HG03460 (cell line): ENCODE data around the gene PDLIM3.
"Not testable (repeated sequence)": the region's sequence is repeated elsewhere in the genome, so short reads cannot be mapped to it uniquely, and the experiment has no call there.

ENCODE experiments used
- ATAC-seq: cut with Tn5 transposase; IDR thresholded peaks from one replicate; pipeline ENCODE4 v1.9.1; 2021; ENCODE audit not compliant: unreplicated experiment

PDLIM3 gene

DNA sequence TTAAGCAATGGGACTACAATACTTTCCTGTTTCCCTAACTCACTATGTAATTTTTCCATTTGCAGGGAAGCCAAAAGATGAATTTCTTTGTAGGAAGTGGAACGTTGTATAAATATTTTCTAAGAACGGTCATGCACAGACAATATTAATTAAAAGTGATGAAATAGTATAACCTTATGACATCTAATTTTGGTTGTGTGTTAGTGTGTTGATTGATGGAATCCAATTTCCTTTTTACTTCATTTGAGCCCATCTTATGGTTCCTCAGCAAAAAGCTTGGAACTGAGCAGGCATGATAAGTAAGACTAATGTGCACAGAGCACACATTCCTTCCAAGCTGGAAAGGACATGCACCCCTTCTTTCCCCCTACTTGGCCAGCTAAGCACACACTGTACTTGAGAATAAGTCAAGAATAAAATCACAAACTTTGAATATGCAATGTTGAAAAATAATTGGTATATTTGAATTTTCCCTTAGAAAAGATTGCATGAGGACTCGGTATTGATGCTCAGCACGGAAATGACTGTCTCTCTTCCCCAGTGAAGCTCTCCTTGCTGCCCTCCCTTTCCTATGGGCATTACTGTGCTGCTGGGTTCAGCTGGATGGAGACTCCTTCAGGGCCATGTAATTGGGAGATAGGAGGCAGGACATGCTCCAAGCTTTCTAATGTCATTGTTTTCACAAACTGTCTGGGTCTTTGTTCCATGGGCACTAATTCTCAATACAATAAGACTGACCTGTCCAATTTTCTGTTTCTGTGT is 19.2 kb upstream of the PDLIM3 start:
- ATAC-seq, result no peak

DNA sequence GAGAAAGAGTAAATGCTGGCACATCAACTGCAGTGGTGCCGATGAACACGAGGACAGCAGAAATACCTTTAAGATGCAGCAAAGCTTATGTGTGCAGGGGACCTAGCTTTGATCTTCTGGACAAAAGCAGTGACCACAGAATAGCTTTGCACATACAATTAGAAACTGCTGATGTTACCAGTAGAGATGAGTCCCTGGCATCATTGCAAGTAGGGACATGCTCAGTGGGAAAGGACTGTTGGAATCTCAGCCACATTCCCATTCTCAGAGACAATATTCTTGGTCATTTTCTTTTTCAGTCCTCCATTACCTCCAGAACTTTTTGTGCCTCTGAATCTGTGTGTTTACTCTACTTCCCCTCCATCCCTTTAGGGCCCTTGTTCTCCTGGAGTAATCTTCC is 16.9 kb upstream of the PDLIM3 start:
- no peak for ATAC-seq

DNA sequence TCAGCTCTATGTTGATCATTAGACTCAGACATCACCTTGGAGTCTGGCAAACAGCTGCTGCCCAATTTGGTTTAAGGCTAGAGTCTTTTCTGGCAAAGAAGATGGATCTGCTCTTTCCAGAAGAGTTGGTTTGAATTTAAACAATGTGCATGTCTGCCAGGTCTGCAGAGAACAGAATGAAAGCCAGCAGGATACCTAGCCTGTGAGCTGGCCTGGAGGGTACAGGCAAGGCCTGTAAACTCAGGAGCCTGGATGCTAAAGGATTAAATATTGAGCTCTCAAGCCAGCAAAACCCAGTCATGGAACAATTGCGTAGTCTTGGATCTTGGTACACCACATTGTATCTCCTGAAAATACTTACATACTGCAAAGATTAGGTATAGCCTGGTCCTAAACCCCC is 15.6 kb upstream of the PDLIM3 start:
- no peak for ATAC-seq

GRCh38 chr4:185549095-185549639 is 13.9 kb upstream of the PDLIM3 start:
- ATAC-seq, result no peak

DNA sequence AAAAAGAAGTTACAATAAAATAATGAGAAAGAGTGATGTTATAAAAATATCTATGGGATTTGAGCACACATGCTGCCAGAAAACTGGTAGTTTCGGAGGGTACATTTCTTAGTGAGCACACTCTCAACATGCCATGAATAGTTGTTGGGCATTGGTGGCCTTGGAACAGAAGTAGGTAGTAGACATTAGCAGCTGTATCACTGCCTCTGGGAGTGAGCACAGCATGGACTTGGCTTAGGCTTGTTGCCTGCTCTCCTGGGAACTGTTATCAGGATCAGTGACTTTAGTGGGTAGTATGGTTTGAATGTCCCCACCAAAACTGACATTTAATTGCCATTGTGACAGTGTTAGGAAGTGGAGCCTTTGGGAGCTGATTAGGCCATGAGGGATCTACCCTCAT is 13.3 kb upstream of the PDLIM3 start:
- ATAC-seq, result no peak

GRCh38 chr4:185546335-185546734 is 11.0 kb upstream of the PDLIM3 start:
- no peak for ATAC-seq

DNA sequence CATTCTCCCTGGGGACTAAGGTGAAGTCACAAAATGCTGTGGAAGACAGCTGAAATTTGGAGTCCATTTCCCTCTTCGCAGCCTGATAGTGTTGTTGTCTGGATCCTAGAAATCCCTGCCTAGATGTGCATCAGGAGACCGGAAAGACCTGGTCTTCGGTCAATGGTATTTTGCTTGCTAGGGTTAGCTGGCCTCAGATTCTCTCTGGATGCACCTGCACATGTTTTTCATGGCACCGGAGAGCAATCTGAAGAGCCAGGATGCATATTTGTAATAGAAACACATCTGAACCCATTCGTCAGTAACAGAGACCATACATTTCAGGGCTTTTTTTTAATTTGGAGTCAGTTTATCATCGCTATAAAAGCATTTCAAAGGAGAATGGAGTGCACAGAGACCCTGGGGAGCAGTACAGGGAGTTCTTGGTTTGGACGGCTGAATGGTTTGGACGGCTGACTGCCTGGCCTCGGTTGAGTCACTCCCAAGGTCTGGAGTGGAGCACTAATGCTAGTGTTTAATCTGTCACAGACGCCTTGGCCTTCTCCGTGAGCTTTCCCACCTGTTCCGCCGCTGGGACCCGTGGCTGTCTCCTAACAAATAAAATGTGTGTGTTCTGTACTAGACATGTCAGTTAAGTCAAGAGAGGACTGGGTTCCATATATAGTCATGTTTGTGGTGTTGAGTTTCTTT is 7.5 kb upstream of the PDLIM3 start:
- no peak for ATAC-seq

- no peak for ATAC-seq
These were observed 6.0 kb upstream of the PDLIM3 start for GRCh38 chr4:185541251-185541727.

- ATAC-seq, result no peak
These were observed 5.3 kb upstream of the PDLIM3 start for GRCh38 chr4:185540487-185541120.

- no peak for ATAC-seq
These were observed 4.7 kb upstream of the PDLIM3 start for GRCh38 chr4:185540040-185540439.

- ATAC-seq, result no peak
These were observed 3.5 kb upstream of the PDLIM3 start for GRCh38 chr4:185538806-185539205.

DNA sequence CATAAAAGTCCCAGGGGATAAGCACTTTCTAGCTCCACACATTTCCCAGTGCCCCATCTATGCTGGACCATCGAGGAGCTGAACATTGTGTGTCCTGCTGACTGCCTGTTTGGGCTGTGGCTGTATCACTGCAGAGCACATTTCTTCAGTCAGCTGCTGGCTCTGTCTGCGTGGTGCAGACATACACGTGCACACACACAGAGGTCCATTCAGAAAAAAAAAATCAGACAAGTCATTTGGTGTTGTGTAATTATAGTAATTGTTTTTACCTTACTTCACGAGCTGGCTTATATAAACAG is 1.1 kb upstream of the PDLIM3 start:
- ATAC-seq, result no peak

- no peak for ATAC-seq
These were observed 504 bp upstream of the PDLIM3 start for GRCh38 chr4:185535612-185536410.

- ATAC-seq, result no peak
These were observed 819 bp downstream of the PDLIM3 start for GRCh38 chr4:185534511-185534865.

DNA sequence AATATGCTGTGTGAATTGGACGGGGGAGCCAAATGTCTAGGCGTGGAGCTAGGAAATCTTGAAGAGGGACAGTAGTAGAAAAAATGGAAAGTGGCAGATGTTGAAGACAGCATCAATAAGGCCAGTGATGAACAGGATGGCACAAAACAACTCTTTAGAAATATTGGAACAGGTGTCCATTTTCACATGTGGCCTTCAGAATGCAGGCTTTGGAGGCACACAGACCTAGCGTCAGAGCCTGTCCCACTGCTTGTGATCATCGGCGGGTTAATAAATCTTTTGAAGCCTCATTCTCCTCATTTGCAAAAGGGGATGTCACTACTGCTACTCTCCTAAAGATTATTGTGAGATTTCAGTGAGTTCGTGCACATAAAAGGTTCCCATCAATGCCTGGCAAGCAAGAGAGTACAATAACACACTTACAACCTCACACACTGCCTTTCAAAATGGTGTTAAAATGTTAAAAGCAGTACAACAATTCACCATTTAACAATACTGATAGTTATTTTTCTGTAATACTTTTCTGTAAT is 2.4 kb downstream of the PDLIM3 start:
- no peak for ATAC-seq

DNA sequence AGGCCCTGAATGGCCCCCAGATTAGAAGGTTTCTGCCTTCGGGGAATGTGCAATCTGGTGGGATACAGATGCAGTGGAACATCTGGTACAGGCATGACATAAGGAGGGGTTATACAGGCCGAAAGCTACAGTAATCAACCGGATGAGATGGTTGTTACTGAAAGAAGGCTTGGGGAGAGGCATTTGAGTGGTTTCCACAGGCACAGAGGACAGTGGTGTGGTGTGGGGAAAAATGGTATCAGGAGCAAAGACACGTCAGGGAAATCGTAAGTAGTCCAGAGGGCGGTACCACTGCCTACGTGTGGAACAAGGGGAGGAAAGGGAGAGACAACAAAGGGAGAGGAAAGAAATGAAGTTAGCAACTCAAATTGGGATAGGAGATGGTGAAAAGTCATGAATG is 3.0 kb downstream of the PDLIM3 start:
- ATAC-seq, result no peak

DNA sequence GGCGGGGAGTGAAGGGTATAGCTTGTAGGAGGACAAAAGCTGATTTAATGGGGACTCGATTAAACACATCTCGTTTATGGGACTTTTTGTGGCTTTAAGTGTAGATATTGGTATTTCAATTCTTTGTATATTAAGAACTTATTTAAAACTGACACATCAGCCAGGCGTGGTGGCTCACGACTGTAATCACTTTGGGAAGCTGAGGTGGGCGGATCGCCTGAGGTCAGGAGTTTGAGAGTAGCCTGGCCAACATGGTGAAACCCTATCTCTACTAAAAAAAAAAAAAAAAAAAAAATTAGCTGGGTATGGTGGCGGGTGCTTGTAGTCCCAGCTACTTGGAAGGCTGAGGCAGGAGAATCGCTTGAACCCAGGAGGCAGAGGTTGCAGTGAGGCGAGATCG is 3.7 kb downstream of the PDLIM3 start:
- ATAC-seq, result not testable (repeated sequence)

DNA sequence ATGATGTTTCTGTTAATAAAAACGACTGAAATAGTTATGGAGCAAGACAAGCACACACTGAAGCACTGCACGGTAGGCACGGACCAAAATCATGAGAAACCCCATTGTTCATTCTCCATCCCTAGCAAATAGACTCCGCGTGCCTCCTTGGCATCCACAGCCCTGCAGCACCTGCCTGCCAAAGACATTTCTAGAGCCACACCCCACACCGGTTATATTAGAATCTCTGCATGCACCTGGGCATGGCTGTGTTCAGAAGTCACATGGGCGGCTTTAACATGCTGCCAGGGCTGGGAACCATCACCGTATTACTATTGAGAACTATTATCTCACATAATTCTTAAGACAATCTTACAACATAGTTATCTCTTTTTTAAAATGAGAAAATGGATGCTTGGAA is 5.9 kb downstream of the PDLIM3 start:
- no peak for ATAC-seq

GRCh38 chr4:185524888-185525863 is 10.1 kb downstream of the PDLIM3 start:
- no peak for ATAC-seq

GRCh38 chr4:185523862-185524261 is 11.4 kb downstream of the PDLIM3 start:
- no peak for ATAC-seq
